Hematopoietic multipotent progenitor cell treated with erythropoietin and hydrocortisone succinate and interleukin-3 and kit ligand, for 6 days (in vitro differentiated cells): ENCODE measurements around the gene OR2AJ1.

Experiments used
- DNase-seq: peaks from one replicate; pipeline ENCODE4 v3.0.0-alpha.2; 2015

The OR2AJ1 gene

GRCh38 chr1:247962911-247963588 is 38.4 kb downstream of the OR2AJ1 start:
- peak; percentile 89 for DNase-seq

GRCh38 chr1:247964933-247965332 is 40.2 kb downstream of the OR2AJ1 start, which contains the start of gene OR2AK2:
Gene OR2AK2 (plus strand): TSS chr1:247965233. CDS start chr1:247965377, 144 bp downstream.
- no peak for DNase-seq

GRCh38 chr1:247966532-247967204 is 42.0 kb downstream of the OR2AJ1 start:
- DNase-seq: no peak
